ENCODE data around the gene ARL2BP.

ARL2BP gene

GRCh38 chr16:57235128-57236021 is 9.7 kb upstream of the ARL2BP start:
- no peak for TF ChIP-seq ZC3H10 (CRISPR knock-in tag; IDR thresholded peaks at IDR 0.05)
- no peak for TF ChIP-seq GLIS3 (CRISPR knock-in tag; IDR thresholded peaks at IDR 0.05)
- TF ChIP-seq BACH2 (CRISPR knock-in tag; IDR thresholded peaks at IDR 0.05; ENCODE audit: borderline replicate concordance), result no peak
- no peak for TF ChIP-seq RARB (CRISPR knock-in tag; IDR thresholded peaks at IDR 0.05)
- TF ChIP-seq ZFP3 (CRISPR knock-in tag; IDR thresholded peaks at IDR 0.05), result no peak
- no peak for TF ChIP-seq ZNF70 (CRISPR knock-in tag; IDR thresholded peaks at IDR 0.05)
- TF ChIP-seq PPARA (CRISPR knock-in tag; IDR thresholded peaks at IDR 0.05; ENCODE audit: borderline replicate concordance), result no peak
- no peak for TF ChIP-seq PATZ1 (CRISPR knock-in tag; IDR thresholded peaks at IDR 0.05; ENCODE audit: borderline replicate concordance)
- no peak for TF ChIP-seq TSHZ2 (CRISPR knock-in tag; IDR thresholded peaks at IDR 0.05)
- TF ChIP-seq TOX (CRISPR knock-in tag; IDR thresholded peaks at IDR 0.05; ENCODE audit: borderline replicate concordance), result no peak
- no peak for TF ChIP-seq ZFP30 (CRISPR knock-in tag; IDR thresholded peaks at IDR 0.05)
- no peak for TF ChIP-seq CSDC2 (CRISPR knock-in tag; IDR thresholded peaks at IDR 0.05)
- no peak for TF ChIP-seq ISL1 (CRISPR knock-in tag; IDR thresholded peaks at IDR 0.05)
- no peak for TF ChIP-seq ARNTL (CRISPR knock-in tag; IDR thresholded peaks at IDR 0.05; ENCODE audit: borderline replicate concordance, low read depth)
- TF ChIP-seq OSR1 (CRISPR knock-in tag; IDR thresholded peaks at IDR 0.05), result no peak
- TF ChIP-seq CSRNP3 (CRISPR knock-in tag; IDR thresholded peaks at IDR 0.05), result no peak
- TF ChIP-seq ZNF8 (CRISPR knock-in tag; IDR thresholded peaks at IDR 0.05), result no peak
- no peak for TF ChIP-seq SNAI2 (CRISPR knock-in tag; IDR thresholded peaks at IDR 0.05)
- no peak for TF ChIP-seq TCF4 (CRISPR knock-in tag; IDR thresholded peaks at IDR 0.05; ENCODE audit: borderline replicate concordance)
- no peak for ATAC-seq

GRCh38 chr16:57236022-57236350 is 9.1 kb upstream of the ARL2BP start:
- no peak for TF ChIP-seq PPARA (CRISPR knock-in tag; IDR thresholded peaks at IDR 0.05; ENCODE audit: borderline replicate concordance)
- no peak for TF ChIP-seq SNAI2 (CRISPR knock-in tag; IDR thresholded peaks at IDR 0.05)
- no peak for TF ChIP-seq OSR1 (CRISPR knock-in tag; IDR thresholded peaks at IDR 0.05)
- TF ChIP-seq CSRNP3 (CRISPR knock-in tag; IDR thresholded peaks at IDR 0.05), result no peak
- TF ChIP-seq CREB5 (CRISPR knock-in tag; IDR thresholded peaks at IDR 0.05; ENCODE audit: low read depth), result no peak
- TF ChIP-seq TCF4 (CRISPR knock-in tag; IDR thresholded peaks at IDR 0.05; ENCODE audit: borderline replicate concordance), result no peak
- ATAC-seq, result no peak

GRCh38 chr16:57238682-57239081 is 6.4 kb upstream of the ARL2BP start:
- TF ChIP-seq BACH2 (CRISPR knock-in tag; IDR thresholded peaks at IDR 0.05; ENCODE audit: borderline replicate concordance) (no peak), CSRNP3 (CRISPR knock-in tag; IDR thresholded peaks at IDR 0.05) (no peak), POU6F1 (CRISPR knock-in tag; IDR thresholded peaks at IDR 0.05; ENCODE audit: borderline replicate concordance, low read depth) (no peak), ZC3H10 (CRISPR knock-in tag; IDR thresholded peaks at IDR 0.05) (no peak), ARNTL (CRISPR knock-in tag; IDR thresholded peaks at IDR 0.05; ENCODE audit: borderline replicate concordance, low read depth) (no peak)
- no peak for ATAC-seq

Data from SK-N-SH treated with all-trans-retinoic acid at 6 μM for 48 hours (cell line).